ENCODE data around the gene HDAC4.

The HDAC4 gene

DNA sequence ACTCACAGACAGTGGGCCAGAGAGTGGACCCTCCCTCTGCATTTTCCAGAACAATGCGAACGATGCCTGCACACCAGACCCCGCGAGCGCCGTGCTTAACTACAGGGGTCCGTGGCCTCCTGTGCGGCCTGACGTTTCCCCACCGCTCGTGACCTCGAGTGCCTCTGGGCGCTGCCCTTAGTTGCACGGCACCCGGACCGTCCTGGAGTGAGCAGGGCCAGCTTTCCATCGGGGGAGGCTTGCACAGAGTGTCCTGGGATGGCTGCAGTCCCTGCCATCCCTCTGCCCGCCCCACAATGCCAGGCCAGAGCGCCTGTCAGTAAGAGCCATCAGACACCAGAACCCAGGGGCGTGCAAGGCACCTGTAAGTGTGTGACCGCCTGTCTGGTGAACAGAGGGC, 335.9 kb downstream of the HDAC4 start:
- Histone ChIP-seq H3K27me3 (no peaks in the 10 kb centered on the region), H3K4me1 (ENCODE audit: control insufficient read depth in 1 of 2, insufficient read depth in 1 of 2, low read depth in 1 of 2, low read length in 1 of 2) (peaks cover under 1 to 5% of the 10 kb centered on the region in 2 experiments), H3K9me3 (no peaks in the 10 kb centered on the region), H3K4me3 (ENCODE audit: low read depth in 1 of 2, low read length in 1 of 2) (no peak overlapping the region), H3K36me3 (peaks cover 94% of the 10 kb centered on the region), H3K27ac (no peak overlapping the region)
- TF ChIP-seq CTCF (IDR thresholded peaks at IDR 0.05): no peak

- H3K4me3 ChIP-seq (ENCODE audit: low read depth in 1 of 2, low read length in 1 of 2): no peak overlapping the region
- no peaks in the 10 kb centered on the region for H3K9me3 ChIP-seq
- H3K27me3 ChIP-seq: no peaks in the 10 kb centered on the region
- H3K27ac ChIP-seq: no peak overlapping the region
- peaks cover 92% of the 10 kb centered on the region for H3K36me3 ChIP-seq
- TF ChIP-seq CTCF (IDR thresholded peaks at IDR 0.05): no peak
- H3K4me1 ChIP-seq (ENCODE audit: control insufficient read depth in 1 of 2, insufficient read depth in 1 of 2, low read depth in 1 of 2, low read length in 1 of 2): peaks cover 7 to 12% of the 10 kb centered on the region in 2 experiments
Observed at GRCh38 chr2:239064253-239064652, 336.6 kb downstream of the HDAC4 start.

DNA sequence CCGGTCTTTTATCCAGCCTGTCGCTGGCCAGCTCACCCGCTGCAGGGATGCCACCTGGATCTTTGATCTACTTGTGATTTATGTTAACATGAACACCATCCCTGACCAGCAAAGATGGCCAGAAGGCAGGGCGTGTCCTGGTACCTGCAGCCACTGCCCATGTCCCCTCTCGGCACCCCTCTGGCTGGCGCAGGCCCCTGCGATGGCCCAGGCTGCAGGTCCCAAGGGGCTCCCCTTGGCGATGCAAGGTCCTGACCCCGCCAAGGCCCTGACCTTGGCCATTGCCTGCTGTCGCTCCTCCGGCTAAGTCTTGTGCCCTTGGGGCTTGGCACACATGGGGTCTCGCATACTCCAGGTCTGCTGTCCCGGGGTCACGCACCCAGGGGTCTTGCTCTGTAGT, 338.1 kb downstream of the HDAC4 start:
- Histone ChIP-seq H3K27me3 (no peaks in the 10 kb centered on the region), H3K36me3 (peaks cover 89% of the 10 kb centered on the region), H3K4me1 (ENCODE audit: control insufficient read depth in 1 of 2, insufficient read depth in 1 of 2, low read depth in 1 of 2, low read length in 1 of 2) (peaks cover 12 to 20% of the 10 kb centered on the region in 2 experiments)

DNA sequence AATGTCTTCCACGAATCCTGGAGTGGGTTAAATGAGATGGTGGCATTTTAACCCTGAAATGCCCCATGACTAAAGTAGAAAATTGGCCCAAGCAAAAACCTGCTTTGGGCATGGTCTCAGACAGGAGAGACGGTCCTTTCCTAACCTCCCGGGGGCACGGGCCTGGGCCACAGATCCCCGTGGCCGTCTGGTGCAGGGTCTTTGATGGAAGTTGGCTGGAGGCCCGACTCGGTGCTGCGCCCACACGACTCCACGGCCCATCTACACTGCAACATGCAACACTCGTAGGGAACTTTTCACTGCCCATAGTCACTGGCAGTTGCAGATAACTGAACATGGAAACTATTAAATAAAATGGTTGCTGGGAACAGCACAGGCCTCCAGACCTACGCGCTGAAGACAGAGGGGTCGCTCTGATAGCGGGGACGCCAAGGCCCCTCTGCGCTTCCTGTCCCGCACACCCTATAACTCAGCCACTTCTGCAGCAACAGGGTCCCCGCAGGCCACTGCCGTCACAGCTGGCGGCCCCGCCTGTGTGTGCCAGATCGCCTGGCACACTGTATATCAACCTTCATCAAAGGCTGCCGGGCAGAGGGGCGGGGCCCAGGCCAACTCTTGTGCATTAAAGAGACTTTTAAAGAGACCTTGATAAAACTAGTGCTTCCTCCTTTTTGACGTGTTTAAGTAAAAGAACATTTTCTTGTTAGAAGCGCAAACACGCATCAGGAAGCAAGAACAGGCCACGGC, 338.8 kb downstream of the HDAC4 start:
- H3K27ac ChIP-seq: no peak overlapping the region

More for the DNA sequence above, 338.1 kb downstream of the HDAC4 start:
- no peak for TF ChIP-seq CTCF (IDR thresholded peaks at IDR 0.05)
- no peak overlapping the region for H3K27ac ChIP-seq
- H3K4me3 ChIP-seq (ENCODE audit: low read depth in 1 of 2, low read length in 1 of 2): no peak overlapping the region
- no peaks in the 10 kb centered on the region for H3K9me3 ChIP-seq

DNA sequence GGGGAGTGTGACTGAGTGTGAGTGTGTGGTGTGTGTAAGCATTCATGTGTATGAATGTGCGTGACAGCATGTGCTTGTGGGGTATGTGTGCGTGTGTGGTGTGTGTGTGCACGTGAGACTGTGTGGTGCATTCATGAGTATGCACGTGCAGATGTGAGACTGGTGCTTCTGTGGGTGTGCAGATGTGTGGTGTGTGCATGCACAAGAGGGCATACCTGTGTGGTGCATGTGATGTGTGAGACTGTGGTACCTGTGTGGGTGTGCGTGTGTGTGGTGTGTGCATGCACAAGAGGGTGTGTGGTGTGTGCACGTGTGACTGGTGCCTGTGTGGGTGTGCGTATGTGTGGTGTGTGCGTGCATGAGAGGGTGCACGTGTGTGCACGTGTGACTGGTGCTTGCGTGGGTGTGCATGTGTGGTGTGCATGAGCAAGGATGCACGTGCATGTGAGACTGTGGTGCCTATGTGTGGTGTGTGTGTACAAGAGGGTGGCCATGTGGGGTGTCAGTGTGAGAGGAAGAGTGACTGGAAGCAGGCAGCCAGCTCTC, 339.6 kb downstream of the HDAC4 start:
- H3K36me3 ChIP-seq: peaks cover 83% of the 10 kb centered on the region
- no peaks in the 10 kb centered on the region for H3K27me3 ChIP-seq

More for the DNA sequence above, 338.8 kb downstream of the HDAC4 start:
- TF ChIP-seq CTCF (IDR thresholded peaks at IDR 0.05): no peak
- Histone ChIP-seq H3K27me3 (no peaks in the 10 kb centered on the region), H3K4me1 (ENCODE audit: control insufficient read depth in 1 of 2, insufficient read depth in 1 of 2, low read depth in 1 of 2, low read length in 1 of 2) (peaks cover 12 to 20% of the 10 kb centered on the region in 2 experiments), H3K4me3 (ENCODE audit: low read depth in 1 of 2, low read length in 1 of 2) (no peak overlapping the region), H3K9me3 (no peaks in the 10 kb centered on the region), H3K36me3 (peaks cover 84% of the 10 kb centered on the region)

More for the DNA sequence above, 339.6 kb downstream of the HDAC4 start:
- no peaks in the 10 kb centered on the region for H3K9me3 ChIP-seq
- TF ChIP-seq CTCF (IDR thresholded peaks at IDR 0.05): no peak
- no peak overlapping the region for H3K27ac ChIP-seq
- no peak overlapping the region for H3K4me3 ChIP-seq (ENCODE audit: low read depth in 1 of 2, low read length in 1 of 2)
- H3K4me1 ChIP-seq (ENCODE audit: control insufficient read depth in 1 of 2, insufficient read depth in 1 of 2, low read depth in 1 of 2, low read length in 1 of 2): peaks cover 12 to 20% of the 10 kb centered on the region in 2 experiments
